GM12878 (cell line): Measurements from ENCODE around the gene DENND6B. TPM values are rescaled to one million over a fixed set of nuclear protein-coding genes. Genes with fewer than 3 reads are reported as not detected.

ENCODE experiments used
- ATAC-seq: fragments of 200-7000 bp; cut with Tn5 transposase; 3 replicates; pipeline ENCODE4 v1.9.1; 2020; ENCODE audit warnings: mild to moderate bottlenecking, moderate library complexity
- BruUV-seq: library from RNA; stranded (reverse); fragments of 400-500 nt; replicated peaks from 2 replicates; lab custom pipeline; 2021; lab: Mats Ljungman, UMichigan
- CTCF ChIA-PET: fragments of 300-600 bp; sonication (Branson Sonifier 250); formaldehyde crosslinking; extraction: SDS; loops from one replicate; lab custom pipeline; 2021; ENCODE audit warnings: inconsistent platforms; lab: Yijun Ruan, JAX
- POLR2A ChIA-PET: fragments of 350-600 bp; formaldehyde crosslinking; extraction: SDS; loops from one replicate; lab custom pipeline; 2021; ENCODE audit warnings: inconsistent platforms; lab: Charles Lee
- RAD21 ChIA-PET: fragments of 300-600 bp; sonication (Branson Sonifier 250); formaldehyde crosslinking; loops from one replicate; lab custom pipeline; 2023; ENCODE audit warnings: antibody characterized with exemption; ENCODE audit not compliant: unreplicated experiment; lab: Charles Lee
- SMC1A ChIA-PET: fragments of 300-600 bp; sonication (Branson Sonifier 250); formaldehyde crosslinking; loops from one replicate; lab custom pipeline; 2023; ENCODE audit not compliant: unreplicated experiment, uncharacterized antibody; lab: Charles Lee
- DNase-seq: peaks from one replicate; pipeline ENCODE4 v3.0.0-alpha.2; 2011; ENCODE audit warnings: low read depth, low spot score
- FAIRE-seq: peaks from 3 replicates; lab custom pipeline; 2011; peaks lifted over from hg19 to GRCh38; lab: Jason Lieb, UNC
- H2AFZ ChIP-seq: 2 replicates; pipeline ENCODE4 v1.6.0; 2011; ENCODE audit warnings: low read depth, low read length, control low read depth; ENCODE audit not compliant: control insufficient read depth
- H3K27ac ChIP-seq: 2 replicates; pipeline ENCODE4 v1.5.1; 2011; ENCODE audit warnings: control low read depth; ENCODE audit not compliant: control insufficient read depth, insufficient read depth
- H3K27me3 ChIP-seq, 2 experiments: replicated peaks in 1 of 2; 2 replicates each; pipeline versions ENCODE4 v1.6.0 to v1.6.1; 2011; ENCODE audit warnings: low read length in 1 of 2; ENCODE audit not compliant: control insufficient read depth in 2 of 2, insufficient read depth in 2 of 2
- H3K36me3 ChIP-seq, 2 experiments: 2 replicates each; pipeline ENCODE4 v1.5.1; 2011; ENCODE audit warnings: low read length in 1 of 2; ENCODE audit not compliant: control insufficient read depth in 2 of 2, insufficient read depth in 2 of 2
- H3K4me1 ChIP-seq: 2 replicates; pipeline ENCODE4 v1.6.1; 2011; ENCODE audit warnings: mild to moderate bottlenecking, low read length, moderate library complexity, mixed read lengths; ENCODE audit not compliant: control insufficient read depth, insufficient read depth
- H3K4me2 ChIP-seq: 2 replicates; pipeline ENCODE4 v1.6.0; 2011; ENCODE audit warnings: control low read depth; ENCODE audit not compliant: control insufficient read depth, insufficient read depth
- H3K4me3 ChIP-seq: fragments of 200-600 bp; sonication (generic); 2 replicates; pipeline ENCODE4 v1.5.1; 2016
- H3K79me2 ChIP-seq: 2 replicates; pipeline ENCODE4 v1.6.0; 2011; ENCODE audit warnings: low read length; ENCODE audit not compliant: control insufficient read depth, insufficient read depth
- H3K9ac ChIP-seq: 2 replicates; pipeline ENCODE4 v1.8.0; 2011; ENCODE audit warnings: low read length, control low read depth, mixed read lengths; ENCODE audit not compliant: control insufficient read depth, insufficient read depth
- H3K9me3 ChIP-seq: replicated peaks from 3 replicates; pipeline ENCODE4 v1.5.1; 2011; ENCODE audit warnings: mild to moderate bottlenecking, low read length; ENCODE audit not compliant: control insufficient read depth, insufficient read depth
- H4K20me1 ChIP-seq: 2 replicates; pipeline ENCODE4 v1.6.0; 2011; ENCODE audit not compliant: control insufficient read depth, insufficient read depth
- BRCA1 ChIP-seq: IDR thresholded peaks from 2 replicates; pipeline ENCODE4 v1.6.1; 2011; ENCODE audit warnings: low read depth, low read length, improper control_type of control experiment
- DPF2 ChIP-seq: fragments of 450-650 bp; IDR thresholded peaks from 2 replicates; pipeline ENCODE4 v1.6.1; 2017; ENCODE audit warnings: mild to moderate bottlenecking
- MEF2A ChIP-seq: IDR thresholded peaks from 2 replicates; pipeline ENCODE4 v1.6.1; 2011; ENCODE audit warnings: low read depth, mild to moderate bottlenecking, low read length, moderate library complexity; ENCODE audit not compliant: insufficient read depth
- NFYA ChIP-seq: IDR thresholded peaks from 2 replicates; pipeline ENCODE4 v1.6.1; 2011; ENCODE audit warnings: low read depth, mild to moderate bottlenecking, low read length, improper control_type of control experiment, borderline replicate concordance
- RAD21 ChIP-seq: IDR thresholded peaks from 2 replicates; pipeline ENCODE4 v1.6.1; 2011; ENCODE audit warnings: mild to moderate bottlenecking, low read depth, low read length, moderate library complexity; ENCODE audit not compliant: insufficient read depth
- RBBP5 ChIP-seq: fragments of 200-600 bp; sonication (generic); conservative IDR thresholded peaks from 2 replicates; pipeline ENCODE4 v1.6.1; 2016
- SP1 ChIP-seq: IDR thresholded peaks from one replicate; pipeline ENCODE4 v1.6.1; 2011; ENCODE audit warnings: low read depth, low read length
- TARDBP ChIP-seq: IDR thresholded peaks from 2 replicates; pipeline ENCODE4 v1.6.1; 2016; ENCODE audit warnings: borderline replicate concordance
- WGBS: methylation state at CpG from one replicate; pipeline ENCODE4 v1.1.6; 2016; ENCODE audit warnings: low lambda C conversion rate; ENCODE audit not compliant: insufficient replicate concordance, insufficient coverage; ENCODE audit errors: missing lambda C conversion rate; 5-methylcytosine and 5-hydroxymethylcytosine counted together
- in situ Hi-C: fragments of 300-500 bp; cut with MboI; formaldehyde crosslinking; loops from 9 replicates; pipeline ENCODE4 v1.14.3; 2018; ENCODE audit warnings: mixed read lengths
- intact Hi-C: fragments of 100-400 bp; cut with micrococcal nuclease; formaldehyde crosslinking; loops from one replicate; pipeline ENCODE4 v1.14.2; 2022; ENCODE audit not compliant: unreplicated experiment
- polyA plus RNA-seq, 11 experiments: library from polyadenylated mRNA; depleted of rRNA in 4 of 11; unstranded in 6 of 11; stranded (reverse) in 5 of 11; fragments of >200 nt; fragmentation: Nextera tagmentation in 4 of 11; fragmentation: Illumina TruSeq in 1 of 11; extraction: Ambion mirVana in 4 of 11; extraction: Trizol in 1 of 11; gene quantifications; 1 replicate in 1 of 11; 2 replicates in 10 of 11; pipeline versions ENCODE4 v1.2.1 to v1.2.3, GENCODE V29; 2011 to 2016; ENCODE audit warnings: inconsistent platforms in 2 of 11, missing spikeins in 2 of 11, low read depth in 1 of 11
- total RNA-seq, 4 experiments: library from RNA; depleted of rRNA in 3 of 4; stranded (reverse); fragments of >200 nt in 3 of 4; fragmentation: Illumina TruSeq in 1 of 4; extraction: Trizol in 1 of 4; gene quantifications; 2 replicates each; pipeline versions ENCODE4 v1.2.1 to v1.2.3, GENCODE V29; 2013 to 2021
- TF ChIP-seq, protein P1 (sequence below): fragments of 450-650 bp; IDR thresholded peaks from 2 replicates; pipeline ENCODE4 v1.6.1; 2018; ENCODE audit warnings: mild to moderate bottlenecking, low read depth, moderate library complexity; ENCODE audit not compliant: partially characterized antibody
- TF ChIP-seq, protein P2 (sequence below): fragments of 450-650 bp; IDR thresholded peaks from 2 replicates; pipeline ENCODE4 v1.6.1; 2017; ENCODE audit warnings: borderline replicate concordance
- TF ChIP-seq, protein P3 (sequence below): IDR thresholded peaks from 2 replicates; pipeline ENCODE4 v1.6.1; 2012; ENCODE audit warnings: mild to moderate bottlenecking, low read depth, low read length
- TF ChIP-seq, protein P4 (sequence below), 3 experiments: IDR thresholded peaks in 2 of 3; conservative IDR thresholded peaks in 1 of 3; 2 replicates each; pipeline ENCODE4 v1.5.1; 2011; ENCODE audit warnings: low read depth in 3 of 3, low read length in 3 of 3, mild to moderate bottlenecking in 3 of 3, control low read depth in 2 of 3, moderate library complexity in 2 of 3, inconsistent platforms in 1 of 3, mixed read lengths in 1 of 3; ENCODE audit not compliant: control insufficient read depth in 2 of 3, insufficient read depth in 1 of 3; ENCODE audit errors: extremely low read depth in 1 of 3

DENND6B gene
- total and polyA plus RNA-seq, 10 of the 15 experiments (the other 5 are each of a cell fraction or from before 2014, with no cell fraction given): 0.72 to 11.3 (median 6.2) TPM

DNA sequence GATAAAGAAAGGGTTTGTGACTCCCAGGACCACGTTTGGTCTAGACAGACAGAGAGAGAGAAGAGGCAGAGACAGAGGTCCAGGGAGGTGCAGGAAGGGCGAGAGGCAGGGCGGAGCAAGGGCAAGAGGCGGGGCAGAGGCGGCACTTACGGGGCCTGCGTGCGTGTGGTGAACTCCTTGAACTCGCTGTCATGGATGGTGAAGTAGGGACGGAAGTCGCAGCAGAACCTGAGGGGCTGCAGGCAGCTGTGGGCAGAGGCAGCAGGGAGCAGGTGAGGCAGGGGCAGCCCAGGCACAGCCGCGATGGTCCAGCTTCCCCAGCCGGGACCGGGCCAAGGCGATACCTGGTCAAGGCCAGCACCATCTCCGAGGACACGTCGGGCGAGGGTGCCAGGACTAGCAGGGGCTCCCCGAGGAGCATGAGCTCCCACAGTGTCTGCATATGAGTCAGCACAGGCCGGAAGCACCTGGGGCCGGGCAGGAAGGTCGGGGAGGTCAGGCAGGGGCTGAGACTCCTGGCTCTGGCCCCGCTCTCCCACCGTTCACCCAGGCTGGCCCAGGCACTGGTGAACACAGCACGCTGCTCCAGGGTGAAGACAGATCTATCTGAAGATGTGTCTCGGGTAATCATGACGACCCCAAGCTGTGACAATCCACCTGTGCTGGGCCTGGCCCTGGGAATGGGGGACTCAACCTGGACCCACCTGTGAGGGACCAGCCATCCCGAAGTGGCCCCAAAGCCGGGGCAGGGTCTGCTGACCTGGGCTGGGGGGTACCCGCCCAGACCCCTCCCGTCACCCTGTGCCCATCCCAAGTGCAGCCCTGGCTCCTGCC is 12.1 kb downstream of the DENND6B start:
- H3K27me3 ChIP-seq: no peaks in the 10 kb centered on the region
- peak overlapping the region; percentile 94 for H3K27ac ChIP-seq
- TSS peak; percentile 66 for BruUV-seq
- ATAC-seq (peak; percentile 96), FAIRE-seq (peak; percentile 98), DNase-seq (peak; percentile 84)
- H3K36me3 ChIP-seq: no peaks in the 10 kb centered on the region
- intact Hi-C loops: no loop called here
- ChIA-PET RAD21 (interaction anchor here (0.6 to 2.5 kb wide), 5 partner anchors 10 to 193 kb away, joined by 3 to 13 read pairs (median 3); partner anchors contain the start of genes LMF2 and NCAPH2), SMC1A (interaction anchor here (1.5 to 2.8 kb wide), 3 partner anchors 10 to 27 kb away, joined by 5 to 9 read pairs (median 6); no protein-coding TSS in a partner anchor), POLR2A (interaction anchor here (0.6 to 1.9 kb wide), 8 partner anchors 9 to 211 kb away, joined by 3 to 11 read pairs (median 4); partner anchors contain the start of gene SCO2), CTCF (interaction anchor here (0.6 to 1.9 kb wide), 9 partner anchors 10 to 307 kb away, joined by 3 to 9 read pairs (median 3); no protein-coding TSS in a partner anchor)
- H3K4me2 ChIP-seq: peak overlapping the region; percentile 99
- under 1% methylated on average over 33 of the region's 33 CpGs for WGBS
- H2AFZ ChIP-seq: peak overlapping the region; percentile 94
- H3K4me1 ChIP-seq: peaks cover 13% of the 10 kb centered on the region
- H4K20me1 ChIP-seq: no peaks in the 10 kb centered on the region
- in situ Hi-C loops: no loop called here
- no peaks in the 10 kb centered on the region for H3K9me3 ChIP-seq
- H3K9ac ChIP-seq: peak overlapping the region; percentile 88
- H3K4me3 ChIP-seq: peak overlapping the region; percentile 70
- peaks cover 13% of the 10 kb centered on the region for H3K79me2 ChIP-seq
- TF ChIP-seq, protein P1, sequence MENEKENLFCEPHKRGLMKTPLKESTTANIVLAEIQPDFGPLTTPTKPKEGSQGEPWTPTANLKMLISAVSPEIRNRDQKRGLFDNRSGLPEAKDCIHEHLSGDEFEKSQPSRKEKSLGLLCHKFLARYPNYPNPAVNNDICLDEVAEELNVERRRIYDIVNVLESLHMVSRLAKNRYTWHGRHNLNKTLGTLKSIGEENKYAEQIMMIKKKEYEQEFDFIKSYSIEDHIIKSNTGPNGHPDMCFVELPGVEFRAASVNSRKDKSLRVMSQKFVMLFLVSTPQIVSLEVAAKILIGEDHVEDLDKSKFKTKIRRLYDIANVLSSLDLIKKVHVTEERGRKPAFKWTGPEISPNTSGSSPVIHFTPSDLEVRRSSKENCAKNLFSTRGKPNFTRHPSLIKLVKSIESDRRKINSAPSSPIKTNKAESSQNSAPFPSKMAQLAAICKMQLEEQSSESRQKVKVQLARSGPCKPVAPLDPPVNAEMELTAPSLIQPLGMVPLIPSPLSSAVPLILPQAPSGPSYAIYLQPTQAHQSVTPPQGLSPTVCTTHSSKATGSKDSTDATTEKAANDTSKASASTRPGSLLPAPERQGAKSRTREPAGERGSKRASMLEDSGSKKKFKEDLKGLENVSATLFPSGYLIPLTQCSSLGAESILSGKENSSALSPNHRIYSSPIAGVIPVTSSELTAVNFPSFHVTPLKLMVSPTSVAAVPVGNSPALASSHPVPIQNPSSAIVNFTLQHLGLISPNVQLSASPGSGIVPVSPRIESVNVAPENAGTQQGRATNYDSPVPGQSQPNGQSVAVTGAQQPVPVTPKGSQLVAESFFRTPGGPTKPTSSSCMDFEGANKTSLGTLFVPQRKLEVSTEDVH: no peak
- TF ChIP-seq BRCA1 (no peak), DPF2 (peak; percentile 97), RBBP5 (no peak; the same call in 1 of the 2 replicates), NFYA (no peak), SP1 (peak; percentile 71), TARDBP (no peak), RAD21 (no peak), MEF2A (peak; percentile 42; the same call in 1 of the 2 replicates)
- TF ChIP-seq, protein P2, sequence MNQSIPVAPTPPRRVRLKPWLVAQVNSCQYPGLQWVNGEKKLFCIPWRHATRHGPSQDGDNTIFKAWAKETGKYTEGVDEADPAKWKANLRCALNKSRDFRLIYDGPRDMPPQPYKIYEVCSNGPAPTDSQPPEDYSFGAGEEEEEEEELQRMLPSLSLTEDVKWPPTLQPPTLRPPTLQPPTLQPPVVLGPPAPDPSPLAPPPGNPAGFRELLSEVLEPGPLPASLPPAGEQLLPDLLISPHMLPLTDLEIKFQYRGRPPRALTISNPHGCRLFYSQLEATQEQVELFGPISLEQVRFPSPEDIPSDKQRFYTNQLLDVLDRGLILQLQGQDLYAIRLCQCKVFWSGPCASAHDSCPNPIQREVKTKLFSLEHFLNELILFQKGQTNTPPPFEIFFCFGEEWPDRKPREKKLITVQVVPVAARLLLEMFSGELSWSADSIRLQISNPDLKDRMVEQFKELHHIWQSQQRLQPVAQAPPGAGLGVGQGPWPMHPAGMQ: no peak
- TF ChIP-seq, protein P3, sequence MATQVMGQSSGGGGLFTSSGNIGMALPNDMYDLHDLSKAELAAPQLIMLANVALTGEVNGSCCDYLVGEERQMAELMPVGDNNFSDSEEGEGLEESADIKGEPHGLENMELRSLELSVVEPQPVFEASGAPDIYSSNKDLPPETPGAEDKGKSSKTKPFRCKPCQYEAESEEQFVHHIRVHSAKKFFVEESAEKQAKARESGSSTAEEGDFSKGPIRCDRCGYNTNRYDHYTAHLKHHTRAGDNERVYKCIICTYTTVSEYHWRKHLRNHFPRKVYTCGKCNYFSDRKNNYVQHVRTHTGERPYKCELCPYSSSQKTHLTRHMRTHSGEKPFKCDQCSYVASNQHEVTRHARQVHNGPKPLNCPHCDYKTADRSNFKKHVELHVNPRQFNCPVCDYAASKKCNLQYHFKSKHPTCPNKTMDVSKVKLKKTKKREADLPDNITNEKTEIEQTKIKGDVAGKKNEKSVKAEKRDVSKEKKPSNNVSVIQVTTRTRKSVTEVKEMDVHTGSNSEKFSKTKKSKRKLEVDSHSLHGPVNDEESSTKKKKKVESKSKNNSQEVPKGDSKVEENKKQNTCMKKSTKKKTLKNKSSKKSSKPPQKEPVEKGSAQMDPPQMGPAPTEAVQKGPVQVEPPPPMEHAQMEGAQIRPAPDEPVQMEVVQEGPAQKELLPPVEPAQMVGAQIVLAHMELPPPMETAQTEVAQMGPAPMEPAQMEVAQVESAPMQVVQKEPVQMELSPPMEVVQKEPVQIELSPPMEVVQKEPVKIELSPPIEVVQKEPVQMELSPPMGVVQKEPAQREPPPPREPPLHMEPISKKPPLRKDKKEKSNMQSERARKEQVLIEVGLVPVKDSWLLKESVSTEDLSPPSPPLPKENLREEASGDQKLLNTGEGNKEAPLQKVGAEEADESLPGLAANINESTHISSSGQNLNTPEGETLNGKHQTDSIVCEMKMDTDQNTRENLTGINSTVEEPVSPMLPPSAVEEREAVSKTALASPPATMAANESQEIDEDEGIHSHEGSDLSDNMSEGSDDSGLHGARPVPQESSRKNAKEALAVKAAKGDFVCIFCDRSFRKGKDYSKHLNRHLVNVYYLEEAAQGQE: no peak
- TF ChIP-seq, protein P4, sequence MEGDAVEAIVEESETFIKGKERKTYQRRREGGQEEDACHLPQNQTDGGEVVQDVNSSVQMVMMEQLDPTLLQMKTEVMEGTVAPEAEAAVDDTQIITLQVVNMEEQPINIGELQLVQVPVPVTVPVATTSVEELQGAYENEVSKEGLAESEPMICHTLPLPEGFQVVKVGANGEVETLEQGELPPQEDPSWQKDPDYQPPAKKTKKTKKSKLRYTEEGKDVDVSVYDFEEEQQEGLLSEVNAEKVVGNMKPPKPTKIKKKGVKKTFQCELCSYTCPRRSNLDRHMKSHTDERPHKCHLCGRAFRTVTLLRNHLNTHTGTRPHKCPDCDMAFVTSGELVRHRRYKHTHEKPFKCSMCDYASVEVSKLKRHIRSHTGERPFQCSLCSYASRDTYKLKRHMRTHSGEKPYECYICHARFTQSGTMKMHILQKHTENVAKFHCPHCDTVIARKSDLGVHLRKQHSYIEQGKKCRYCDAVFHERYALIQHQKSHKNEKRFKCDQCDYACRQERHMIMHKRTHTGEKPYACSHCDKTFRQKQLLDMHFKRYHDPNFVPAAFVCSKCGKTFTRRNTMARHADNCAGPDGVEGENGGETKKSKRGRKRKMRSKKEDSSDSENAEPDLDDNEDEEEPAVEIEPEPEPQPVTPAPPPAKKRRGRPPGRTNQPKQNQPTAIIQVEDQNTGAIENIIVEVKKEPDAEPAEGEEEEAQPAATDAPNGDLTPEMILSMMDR (IDR thresholded peaks at IDR 0.05 in 2 of 3, conservative IDR thresholded peaks at IDR 0.05 in 1 of 3; ENCODE audit: control insufficient read depth in 2 of 3, extremely low read depth in 1 of 3, insufficient read depth in 1 of 3, low read depth in 3 of 3, low read length in 3 of 3): no peak
